HepG2 (cell line): Measurements from ENCODE around the gene IKZF5. TPM values are rescaled to one million over a fixed set of nuclear protein-coding genes. Genes with fewer than 3 reads are reported as not detected.

Experiments used
- ATAC-seq: fragments of 200-7000 bp; cut with Tn5 transposase; 3 replicates; pipeline ENCODE4 v1.9.1; 2020; ENCODE audit warnings: mild to moderate bottlenecking, moderate library complexity
- Bru-seq: library from RNA; stranded (reverse); fragments of 400-500 nt; gene quantifications from one replicate; lab custom pipeline; 2021; lab: Mats Ljungman, UMichigan
- BruChase-seq, 2 experiments: library from RNA; stranded (reverse); fragments of 400-500 nt; gene quantifications; one replicate each; lab custom pipeline; 2021; lab: Mats Ljungman, UMichigan
- BruUV-seq: library from RNA; stranded (reverse); fragments of 400-500 nt; replicated peaks from 2 replicates; lab custom pipeline; 2021; lab: Mats Ljungman, UMichigan
- CTCF ChIA-PET: fragments of 300-600 bp; formaldehyde crosslinking; extraction: SDS; loops from one replicate; lab custom pipeline; 2021; ENCODE audit warnings: low total read pairs, inconsistent platforms, low intra/inter-chr PET ratio; lab: Yijun Ruan, JAX
- POLR2A ChIA-PET: fragments of 350-600 bp; sonication (Branson Sonifier 250); formaldehyde crosslinking; loops from one replicate; lab custom pipeline; 2020; ENCODE audit warnings: antibody characterized with exemption, inconsistent platforms; lab: Yijun Ruan, JAX
- DNase-seq: peaks from one replicate; pipeline ENCODE4 v3.0.0-alpha.2; 2015; ENCODE audit warnings: low spot score
- FAIRE-seq: peaks from 3 replicates; lab custom pipeline; 2011; peaks lifted over from hg19 to GRCh38; lab: Jason Lieb, UNC
- H2AFZ ChIP-seq: one replicate; pipeline ENCODE4 v1.6.1; 2011; ENCODE audit warnings: low read length, inconsistent platforms
- H3K27ac ChIP-seq: fragments of 300-600 bp; 3 replicates; pipeline ENCODE4 v1.8.0; 2011; ENCODE audit warnings: mixed run types, mild to moderate bottlenecking, mixed read lengths, low read length, inconsistent platforms; ENCODE audit not compliant: insufficient read depth; ENCODE audit errors: extremely low read length
- H3K27me3 ChIP-seq, 2 experiments: fragments of 200-600 bp in 1 of 2; 2 replicates in 1 of 2; 3 replicates in 1 of 2; pipeline versions ENCODE4 v1.6.0 to v1.8.0; 2011; ENCODE audit warnings: low read length in 2 of 2, mild to moderate bottlenecking in 2 of 2, moderate library complexity in 2 of 2, inconsistent platforms in 1 of 2; ENCODE audit not compliant: insufficient read depth in 2 of 2, control insufficient read depth in 1 of 2
- H3K36me3 ChIP-seq, 2 experiments: fragments of 200-600 bp in 1 of 2; replicated peaks in 1 of 2; 2 replicates in 1 of 2; 3 replicates in 1 of 2; pipeline versions ENCODE4 v1.5.1 to v1.8.0; 2011; ENCODE audit warnings: low read length in 2 of 2, inconsistent platforms in 1 of 2; ENCODE audit not compliant: insufficient read depth in 2 of 2, control insufficient read depth in 1 of 2
- H3K4me1 ChIP-seq: 2 replicates; pipeline ENCODE4 v1.5.1; 2012; ENCODE audit warnings: low read length, inconsistent platforms; ENCODE audit not compliant: insufficient read depth
- H3K4me2 ChIP-seq: 2 replicates; pipeline ENCODE4 v1.6.0; 2011; ENCODE audit warnings: low read depth, low read length, inconsistent platforms
- H3K4me3 ChIP-seq, 3 experiments: fragments of 200-600 bp in 1 of 3; sonication (generic), shearing (Covaris generic) in 1 of 3; replicated peaks in 1 of 3; 2 replicates each; pipeline ENCODE4 v1.5.1; 2011 to 2016; ENCODE audit warnings: low read length in 3 of 3, inconsistent platforms in 2 of 3, low read depth in 2 of 3, mild to moderate bottlenecking in 2 of 3, control low read depth in 1 of 3, mixed read lengths in 1 of 3; ENCODE audit not compliant: insufficient read depth in 1 of 3
- H3K79me2 ChIP-seq: one replicate; pipeline ENCODE4 v1.6.1; 2011; ENCODE audit warnings: low read length, inconsistent platforms; ENCODE audit not compliant: insufficient read depth
- H3K9ac ChIP-seq: 2 replicates; pipeline ENCODE4 v1.6.0; 2011; ENCODE audit warnings: mild to moderate bottlenecking, low read depth, low read length, inconsistent platforms; ENCODE audit not compliant: insufficient read depth
- H3K9me3 ChIP-seq: 2 replicates; pipeline ENCODE4 v1.5.1; 2012; ENCODE audit warnings: mild to moderate bottlenecking, low read length
- H4K20me1 ChIP-seq: 2 replicates; pipeline ENCODE4 v1.6.0; 2011; ENCODE audit warnings: inconsistent platforms, mild to moderate bottlenecking, low read length, moderate library complexity; ENCODE audit not compliant: insufficient read depth
- HNF4G ChIP-seq, 2 experiments: sonication (generic) in 1 of 2; formaldehyde crosslinking in 1 of 2; IDR thresholded peaks; 2 replicates each; pipeline versions ENCODE4 v1.4.0 to v1.6.1; 2011 to 2020; ENCODE audit warnings: borderline replicate concordance in 2 of 2, low read depth in 2 of 2, mild to moderate bottlenecking in 2 of 2, low read length in 1 of 2, missing genetic modification reagents in 1 of 2, moderate library complexity in 1 of 2
- JARID2 ChIP-seq: sonication (generic); formaldehyde crosslinking; IDR thresholded peaks from 2 replicates; pipeline ENCODE4 v1.8.1; 2023; ENCODE audit warnings: missing genetic modification reagents, inconsistent platforms; ENCODE audit not compliant: insufficient replicate concordance
- KDM2A ChIP-seq: sonication (generic); formaldehyde crosslinking; IDR thresholded peaks from 2 replicates; pipeline ENCODE4 v1.4.0; 2020; ENCODE audit warnings: low read depth, missing genetic modification reagents, borderline replicate concordance
- POLR2AphosphoS2 ChIP-seq: IDR thresholded peaks from 2 replicates; pipeline ENCODE4 v1.6.1; 2011; ENCODE audit warnings: low read depth, low read length, improper control_type of control experiment
- RBFOX2 ChIP-seq: fragments of 200-400 bp; formaldehyde crosslinking; IDR thresholded peaks from 2 replicates; pipeline ENCODE4 v1.6.1; 2017; ENCODE audit warnings: low read depth, mild to moderate bottlenecking, low read length
- RFXAP ChIP-seq: sonication (generic); formaldehyde crosslinking; IDR thresholded peaks from 2 replicates; pipeline ENCODE4 v1.4.0; 2020; ENCODE audit warnings: missing genetic modification reagents, borderline replicate concordance
- SOX5 ChIP-seq: IDR thresholded peaks from 2 replicates; pipeline ENCODE4 v1.6.1; 2016; ENCODE audit warnings: borderline replicate concordance
- TCF12 ChIP-seq, 2 experiments: fragments of 450-650 bp in 1 of 2; sonication (generic) in 1 of 2; formaldehyde crosslinking in 1 of 2; IDR thresholded peaks; 2 replicates each; pipeline versions ENCODE4 v1.6.1 to v1.8.0; 2017 to 2022; ENCODE audit warnings: antibody characterized with exemption in 1 of 2, mild to moderate bottlenecking in 1 of 2, missing genetic modification reagents in 1 of 2, moderate library complexity in 1 of 2
- TMF1 ChIP-seq: sonication (generic); formaldehyde crosslinking; IDR thresholded peaks from 2 replicates; pipeline ENCODE4 v1.8.1; 2022; ENCODE audit warnings: low read depth, missing genetic modification reagents
- UBTF ChIP-seq: sonication (generic); formaldehyde crosslinking; IDR thresholded peaks from 2 replicates; pipeline ENCODE4 v1.4.0; 2020; ENCODE audit warnings: mild to moderate bottlenecking, missing genetic modification reagents
- ZNF17 ChIP-seq: sonication (generic); formaldehyde crosslinking; IDR thresholded peaks from 2 replicates; pipeline ENCODE4 v1.5.0; 2020; ENCODE audit warnings: mild to moderate bottlenecking, missing genetic modification reagents
- ZNF33A ChIP-seq: sonication (generic); formaldehyde crosslinking; IDR thresholded peaks from 2 replicates; pipeline ENCODE4 v1.5.1; 2020; ENCODE audit warnings: missing genetic modification reagents, mild to moderate bottlenecking, moderate library complexity, borderline replicate concordance
- ZNF354B ChIP-seq: sonication (generic); formaldehyde crosslinking; IDR thresholded peaks from 2 replicates; pipeline ENCODE4 v1.8.0; 2022; ENCODE audit warnings: mild to moderate bottlenecking, missing genetic modification reagents
- ZNF678 ChIP-seq: sonication (generic); formaldehyde crosslinking; IDR thresholded peaks from 2 replicates; pipeline ENCODE4 v1.4.0; 2020; ENCODE audit warnings: mild to moderate bottlenecking, missing genetic modification reagents
- WGBS: methylation state at CpG from one replicate; pipeline ENCODE4 v1.1.6; 2017; ENCODE audit warnings: low lambda C conversion rate; 5-methylcytosine and 5-hydroxymethylcytosine counted together
- in situ Hi-C: cut with HindIII; loops from 2 replicates; pipeline ENCODE4 v1.10.0; 2017; ENCODE audit warnings: low pct_unique_long_range_greater_than_20kb; ENCODE audit not compliant: extremely low pct_ligation_motif_present
- intact Hi-C: fragments of 100-400 bp; cut with micrococcal nuclease; formaldehyde crosslinking; loops from one replicate; pipeline ENCODE4 v1.10.0; 2022; ENCODE audit not compliant: unreplicated experiment
- long read RNA-seq, 2 experiments: library from RNA in 1 of 2; library from polyadenylated mRNA in 1 of 2; stranded (forward) in 1 of 2; unstranded in 1 of 2; transcript quantifications; one replicate each; pipeline ENCODE4 v2.0.0, GENCODE V29; 2019 to 2022
- polyA minus RNA-seq, 3 experiments: library from RNA; depleted of rRNA, polyadenylated mRNA; stranded (reverse); fragments of >200 nt; gene quantifications; 2 replicates each; pipeline ENCODE4 v1.2.3, GENCODE V29; 2011; ENCODE audit warnings: low replicate concordance in 1 of 3
- polyA plus RNA-seq, 8 experiments: library from polyadenylated mRNA; depleted of rRNA in 3 of 8; stranded (reverse) in 7 of 8; unstranded in 1 of 8; fragments of >200 nt; fragmentation: Illumina TruSeq in 4 of 8; extraction: Trizol in 4 of 8; gene quantifications; 2 replicates each; pipeline versions ENCODE4 v1.2.1 to v1.2.3, GENCODE V29; 2011 to 2016; ENCODE audit warnings: low read depth in 4 of 8, missing spikeins in 1 of 8, mixed read lengths in 1 of 8; ENCODE audit not compliant: insufficient read depth in 1 of 8
- total RNA-seq, 5 experiments: library from RNA; depleted of rRNA; stranded (reverse); fragments of >200 nt; fragmentation: Illumina TruSeq; extraction: Trizol; gene quantifications; 2 replicates each; pipeline ENCODE4 v1.2.3, GENCODE V29; 2016; ENCODE audit warnings: low read depth in 1 of 5

IKZF5 gene
- total RNA-seq (2016; rRNA removed; fragmentation: Illumina TruSeq; extraction: Trizol) (3.7 and 4.1 TPM in 2 replicates), polyA plus RNA-seq (2011; rRNA removed) (11.3 and 12.0 TPM in 2 replicates), polyA minus RNA-seq (2011; rRNA and poly(A)+ RNA removed; ENCODE audit: low replicate concordance) (6.1 and 9.1 TPM in 2 replicates), Bru-seq, nascent RNA (percentile 93 among the genes with signal in this experiment), BruChase-seq, experiment 1, labeled RNA remaining after a 6-hour chase (percentile 91 among the genes with signal in this experiment), BruChase-seq, experiment 2, labeled RNA remaining after a 2-hour chase (percentile 91 among the genes with signal in this experiment)
- 0.61 and 0.62 TPM in 2 replicates for total RNA-seq (2016; cell fraction: cytosol; rRNA removed; fragmentation: Illumina TruSeq; extraction: Trizol; ENCODE audit: low read depth)
- 3.1 and 4.8 TPM in 2 replicates for total RNA-seq (2016; cell fraction: insoluble cytoplasmic fraction; rRNA removed; fragmentation: Illumina TruSeq; extraction: Trizol)
- 2.5 and 3.3 TPM in 2 replicates for total RNA-seq (2016; cell fraction: membrane; rRNA removed; fragmentation: Illumina TruSeq; extraction: Trizol)
- 8.2 and 9.7 TPM in 2 replicates for total RNA-seq (2016; cell fraction: nucleus; rRNA removed; fragmentation: Illumina TruSeq; extraction: Trizol)
- 4.6 and 5.5 TPM in 2 replicates for polyA plus RNA-seq (2011; cell fraction: cytosol; rRNA removed)
- 12.2 and 13.5 TPM in 2 replicates for polyA plus RNA-seq (2011; cell fraction: nucleus; rRNA removed)
- polyA plus RNA-seq (2012), result 9.4 and 13.5 TPM in 2 replicates
- polyA plus RNA-seq (2016; cell fraction: cytosol; fragmentation: Illumina TruSeq; extraction: Trizol; ENCODE audit: low read depth), result 1.1 and 1.2 TPM in 2 replicates
- 13.5 and 14.5 TPM in 2 replicates for polyA plus RNA-seq (2016; cell fraction: insoluble cytoplasmic fraction; fragmentation: Illumina TruSeq; extraction: Trizol; ENCODE audit: low read depth)
- polyA plus RNA-seq (2016; cell fraction: membrane; fragmentation: Illumina TruSeq; extraction: Trizol; ENCODE audit: low read depth), result 3.2 and 5.6 TPM in 2 replicates
- 18.6 and 19.5 TPM in 2 replicates for polyA plus RNA-seq (2016; cell fraction: nucleus; fragmentation: Illumina TruSeq; extraction: Trizol; ENCODE audit: insufficient read depth, low read depth)
- 4.9 and 5.3 TPM in 2 replicates for polyA minus RNA-seq (2011; cell fraction: cytosol; rRNA and poly(A)+ RNA removed)
- polyA minus RNA-seq (2011; cell fraction: nucleus; rRNA and poly(A)+ RNA removed), result 21.5 and 26.7 TPM in 2 replicates
- long read RNA-seq, experiment 1, full-length matches to known transcripts, result 5 of 7 reads
- long read RNA-seq, experiment 1, partial matches to known transcripts, result 0 of 7 reads
- long read RNA-seq, experiment 1, other reads (novel, unspliced or antisense), result 2 of 7 reads
- long read RNA-seq, experiment 2, full-length matches to known transcripts, result 4 of 16 reads
- long read RNA-seq, experiment 2, partial matches to known transcripts, result 0 of 16 reads
- long read RNA-seq, experiment 2, other reads (novel, unspliced or antisense), result 12 of 16 reads

DNA sequence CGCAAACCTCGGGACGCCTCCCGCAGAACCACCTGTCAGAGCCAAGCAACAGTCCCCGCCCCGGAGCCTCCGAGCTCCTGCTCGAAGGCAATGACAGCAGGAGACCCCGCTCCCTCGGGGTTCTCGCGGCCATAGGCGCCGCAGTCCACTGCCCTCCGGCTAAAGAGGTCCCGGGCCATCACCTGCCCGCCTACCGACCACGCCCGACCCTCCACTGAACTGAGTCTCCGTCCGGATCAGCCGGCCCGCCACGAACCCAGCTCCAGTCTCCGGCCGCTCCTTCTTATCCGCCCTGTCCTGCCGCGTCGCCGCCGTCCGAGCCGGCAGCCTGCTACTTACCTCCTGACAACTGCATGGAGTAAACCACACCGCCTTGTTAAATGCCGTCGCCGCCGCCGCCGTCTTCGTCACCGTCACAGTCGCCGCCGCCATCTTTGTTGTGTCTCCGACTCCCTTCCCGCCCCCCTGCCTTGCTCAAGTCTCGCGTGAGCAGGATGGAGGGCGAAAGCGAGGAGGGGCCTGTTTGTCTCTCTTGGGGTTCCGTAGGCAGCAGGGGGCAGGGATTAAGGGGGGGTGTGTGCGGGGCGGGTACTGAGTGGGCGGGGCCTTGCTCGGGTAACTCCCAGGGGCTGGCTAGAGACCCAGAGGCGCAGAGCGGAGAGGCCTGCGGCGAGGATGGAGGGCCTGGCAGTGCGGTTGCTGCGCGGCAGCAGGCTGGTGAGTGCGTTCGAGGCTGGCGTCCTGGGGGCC is at the start of gene IKZF5, which contains the start of gene ACADSB:
Gene IKZF5 (minus strand): TSS at position 441 of the 750 bp plus-strand sequence. CDS start 10,170 bp downstream, outside the sequence.
Gene ACADSB (plus strand): TSS at position 652 of the 750 bp plus-strand sequence. CDS start 24 bp downstream, at position 676.
- Histone ChIP-seq H3K4me3 (peak within 1 kb of the TSS; percentile 96 to 99 (median 99)), H3K79me2 (peaks cover 96% of the 10 kb centered on the region), H3K9me3 (no peaks in the 10 kb centered on the region), H3K9ac (peak within 1 kb of the TSS; percentile 95), H3K4me1 (peaks cover 52% of the 10 kb centered on the region), H2AFZ (no peak within 1 kb of the TSS), H3K36me3 (peaks cover 5% of the 10 kb centered on the region in 2 experiments; a peak in 3 of 5 replicates), H3K4me2 (peak within 1 kb of the TSS; percentile 87), H3K27me3 (no peaks in the 10 kb centered on the region; a peak in 1 of 5 replicates), H3K27ac (peak within 1 kb of the TSS; percentile 80), H4K20me1 (peaks cover 20% of the 10 kb centered on the region)
- BruUV-seq, result no TSS peak
- POLR2A ChIA-PET, result interaction anchor here (0.7 to 6.9 kb wide), 11 partner anchors 9 to 145 kb away, joined by 3 to 131 read pairs (median 5); partner anchors contain the start of genes C10orf88 and PSTK
- intact Hi-C loops, result loop anchor here (1.0 kb wide), 1 partner anchor 12 kb away; no protein-coding TSS in a partner anchor
- 0% methylated on average over 17 of the region's 68 CpGs for WGBS
- DNase-seq, result peak; percentile 95
- peak; percentile 96 for ATAC-seq
- peak; percentile 66 for FAIRE-seq
- in situ Hi-C loops, result no loop called here
- CTCF ChIA-PET, result no interaction called here
- TF ChIP-seq ZNF354B (CRISPR knock-in tag) (0 out of 2 replicates have a peak, but pooled peaks have one; percentile 8), JARID2 (CRISPR knock-in tag) (peak; percentile 74), RFXAP (CRISPR knock-in tag) (peak; percentile 64; the same call in 1 of the 2 replicates), TCF12 (IDR thresholded peaks at IDR 0.05) (no peak), TCF12 (CRISPR knock-in tag; IDR thresholded peaks at IDR 0.05) (0 out of 2 replicates have a peak, but pooled peaks have one; percentile 41), UBTF (CRISPR knock-in tag) (peak; percentile 49), ZNF33A (CRISPR knock-in tag) (peak; percentile 61; the same call in 1 of the 2 replicates), POLR2AphosphoS2 (no peak), TMF1 (CRISPR knock-in tag) (peak; percentile 51; the same call in 1 of the 2 replicates), ZNF678 (0 out of 2 replicates have a peak, but pooled peaks have one; percentile 74), HNF4G (IDR thresholded peaks at IDR 0.05; ENCODE audit: borderline replicate concordance, low read depth, low read length) (no peak), HNF4G (CRISPR knock-in tag; IDR thresholded peaks at IDR 0.05; ENCODE audit: borderline replicate concordance, low read depth) (peak; percentile 15; the same call in 1 of the 2 replicates), ZNF17 (no peak), RBFOX2 (peak; percentile 91), SOX5 (peak; percentile 20; the same call in 1 of the 2 replicates), KDM2A (CRISPR knock-in tag) (peak; percentile 86)
